Keratinocyte (primary cell): ENCODE measurements around the gene MSI2. TPM values are rescaled to one million over a fixed set of nuclear protein-coding genes. Genes with fewer than 3 reads are reported as not detected.

Source experiments
- DNase-seq: peaks from one replicate; pipeline ENCODE4 v3.0.0-alpha.2; 2011; ENCODE audit warnings: low read depth, missing footprints, low spot score
- FAIRE-seq: peaks from 2 replicates; lab custom pipeline; 2011; peaks lifted over from hg19 to GRCh38; lab: Jason Lieb, UNC
- H2AFZ ChIP-seq: 2 replicates; pipeline ENCODE4 v1.6.0; 2012; ENCODE audit warnings: low read length, control low read depth, inconsistent platforms; ENCODE audit not compliant: control insufficient read depth
- H3K27ac ChIP-seq: 2 replicates; pipeline ENCODE4 v1.5.1; 2011; ENCODE audit warnings: low read length; ENCODE audit not compliant: control insufficient read depth, insufficient read depth
- H3K27me3 ChIP-seq: 3 replicates; pipeline ENCODE4 v1.6.0; 2011; ENCODE audit warnings: low read length; ENCODE audit not compliant: control insufficient read depth, insufficient read depth; ENCODE audit errors: extremely low read depth
- H3K36me3 ChIP-seq, 2 experiments: 2 replicates in 1 of 2; 3 replicates in 1 of 2; pipeline ENCODE4 v1.5.1; 2011; ENCODE audit warnings: low read length in 2 of 2, mild to moderate bottlenecking in 1 of 2; ENCODE audit not compliant: control insufficient read depth in 2 of 2, insufficient read depth in 2 of 2; ENCODE audit errors: extremely low read depth in 1 of 2
- H3K4me1 ChIP-seq: 3 replicates; pipeline ENCODE4 v1.5.1; 2011; ENCODE audit warnings: low read length; ENCODE audit not compliant: control insufficient read depth, insufficient read depth; ENCODE audit errors: extremely low read depth
- H3K4me2 ChIP-seq: 3 replicates; pipeline ENCODE4 v1.6.0; 2011; ENCODE audit warnings: low read depth, low read length; ENCODE audit not compliant: control insufficient read depth, insufficient read depth; ENCODE audit errors: extremely low read depth
- H3K4me3 ChIP-seq, 3 experiments: fragments of 200-600 bp in 1 of 3; sonication (generic) in 1 of 3; 2 replicates in 2 of 3; 3 replicates in 1 of 3; pipeline ENCODE4 v1.5.1; 2011 to 2016; ENCODE audit warnings: low read length in 3 of 3, mild to moderate bottlenecking in 3 of 3, control low read depth in 2 of 3, inconsistent platforms in 1 of 3, low read depth in 1 of 3, mixed read lengths in 1 of 3, mixed run types in 1 of 3, moderate library complexity in 1 of 3; ENCODE audit not compliant: control insufficient read depth in 2 of 3, insufficient read depth in 2 of 3; ENCODE audit errors: extremely low read depth in 1 of 3
- H3K79me2 ChIP-seq: 2 replicates; pipeline ENCODE4 v1.6.0; 2012; ENCODE audit warnings: low read length; ENCODE audit not compliant: control insufficient read depth, insufficient read depth
- H3K9ac ChIP-seq: 3 replicates; pipeline ENCODE4 v1.6.0; 2011; ENCODE audit warnings: low read length; ENCODE audit not compliant: control insufficient read depth, insufficient read depth; ENCODE audit errors: extremely low read depth
- H3K9me1 ChIP-seq: 3 replicates; pipeline ENCODE4 v1.6.0; 2011; ENCODE audit warnings: low read length; ENCODE audit not compliant: control insufficient read depth, insufficient read depth; ENCODE audit errors: extremely low read depth
- H3K9me3 ChIP-seq: 2 replicates; pipeline ENCODE4 v1.5.1; 2012; ENCODE audit warnings: low read depth, low read length; ENCODE audit not compliant: control insufficient read depth
- H4K20me1 ChIP-seq: 3 replicates; pipeline ENCODE4 v1.6.0; 2011; ENCODE audit warnings: low read length; ENCODE audit not compliant: control insufficient read depth, insufficient read depth; ENCODE audit errors: extremely low read depth
- CTCF ChIP-seq, 3 experiments: IDR thresholded peaks in 1 of 3; conservative IDR thresholded peaks in 1 of 3; optimal IDR thresholded peaks in 1 of 3; 2 replicates in 2 of 3; 3 replicates in 1 of 3; pipeline versions ENCODE3 to v1.5.1; 2011; ENCODE audit warnings: low read length in 3 of 3, mild to moderate bottlenecking in 3 of 3, moderate library complexity in 2 of 3, control low read depth in 1 of 3, inconsistent platforms in 1 of 3; ENCODE audit not compliant: insufficient read depth in 2 of 3; ENCODE audit errors: extremely low read depth in 1 of 3
- EZH2 ChIP-seq: IDR thresholded peaks from one replicate; pipeline ENCODE4 v1.6.1; 2012; ENCODE audit warnings: inconsistent platforms, mild to moderate bottlenecking, low read length, moderate library complexity
- dilution Hi-C: fragments of 300-500 bp; cut with MboI; formaldehyde crosslinking; loops from one replicate; pipeline ENCODE4 v1.7.0; 2020; ENCODE audit warnings: low sequenced_read_pairs; ENCODE audit not compliant: extremely low pct_ligation_motif_present
- polyA plus RNA-seq, 5 experiments: library from polyadenylated mRNA; depleted of rRNA in 3 of 5; stranded (reverse) in 3 of 5; stranded (forward) in 1 of 5; unstranded in 1 of 5; fragments of >200 nt; gene quantifications; 1 replicate in 1 of 5; 2 replicates in 3 of 5; 3 replicates in 1 of 5; pipeline versions ENCODE4 v1.2.1 to v1.2.3, GENCODE V29; 2011 to 2012; ENCODE audit warnings: missing spikeins in 2 of 5, low read depth in 1 of 5, low replicate concordance in 1 of 5

Gene MSI2
- polyA plus RNA-seq, 1 donor (not counting 4 experiments of a cell fraction or from before 2014, with no cell fraction given): 22.3 TPM

- dilution Hi-C loops: no loop called here
- no peak overlapping the region for H3K4me3 ChIP-seq
- TF ChIP-seq CTCF (optimal IDR thresholded peaks at IDR 0.05 in 1 of 3, IDR thresholded peaks at IDR 0.05 in 1 of 3, conservative IDR thresholded peaks at IDR 0.05 in 1 of 3; ENCODE audit: extremely low read depth in 1 of 3, insufficient read depth in 2 of 3, low read length in 3 of 3) (no peak), EZH2 (no peak)
Observed at GRCh38 chr17:57305908-57306504, 49.7 kb downstream of the MSI2 start.

GRCh38 chr17:57308543-57309186 lies 52.3 kb downstream of the MSI2 start:
- FAIRE-seq: no peak
- Histone ChIP-seq H3K9ac (no peak overlapping the region), H3K79me2 (no peaks in the 10 kb centered on the region)

More at GRCh38 chr17:57305908-57306504, 49.7 kb downstream of the MSI2 start:
- Histone ChIP-seq H3K36me3 (peaks cover 0 to 2% of the 10 kb centered on the region in 2 experiments), H3K4me2 (no peak overlapping the region), H4K20me1 (no peaks in the 10 kb centered on the region), H3K9me3 (no peaks in the 10 kb centered on the region), H3K9ac (no peak overlapping the region), H3K27me3 (no peaks in the 10 kb centered on the region), H3K79me2 (no peaks in the 10 kb centered on the region), H3K27ac (no peak overlapping the region), H2AFZ (no peak overlapping the region), H3K9me1 (peaks cover 3% of the 10 kb centered on the region), H3K4me1 (peaks cover 11% of the 10 kb centered on the region)
- no peak for DNase-seq
- no peak for FAIRE-seq

More at GRCh38 chr17:57308543-57309186, 52.3 kb downstream of the MSI2 start:
- Histone ChIP-seq H3K4me1 (peaks cover 11% of the 10 kb centered on the region), H3K9me1 (peaks cover 3% of the 10 kb centered on the region), H2AFZ (no peak overlapping the region), H3K36me3 (peaks cover 0 to 2% of the 10 kb centered on the region in 2 experiments), H3K9me3 (no peaks in the 10 kb centered on the region), H4K20me1 (no peaks in the 10 kb centered on the region), H3K4me3 (no peak overlapping the region), H3K27ac (no peak overlapping the region), H3K27me3 (no peaks in the 10 kb centered on the region), H3K4me2 (no peak overlapping the region)
- TF ChIP-seq EZH2 (no peak), CTCF (optimal IDR thresholded peaks at IDR 0.05 in 1 of 3, IDR thresholded peaks at IDR 0.05 in 1 of 3, conservative IDR thresholded peaks at IDR 0.05 in 1 of 3; ENCODE audit: extremely low read depth in 1 of 3, insufficient read depth in 2 of 3, low read length in 3 of 3) (no peak)
- DNase-seq: no peak
- dilution Hi-C loops: no loop called here
